ENCODE measurements around the gene FRMD4A.

DNA sequence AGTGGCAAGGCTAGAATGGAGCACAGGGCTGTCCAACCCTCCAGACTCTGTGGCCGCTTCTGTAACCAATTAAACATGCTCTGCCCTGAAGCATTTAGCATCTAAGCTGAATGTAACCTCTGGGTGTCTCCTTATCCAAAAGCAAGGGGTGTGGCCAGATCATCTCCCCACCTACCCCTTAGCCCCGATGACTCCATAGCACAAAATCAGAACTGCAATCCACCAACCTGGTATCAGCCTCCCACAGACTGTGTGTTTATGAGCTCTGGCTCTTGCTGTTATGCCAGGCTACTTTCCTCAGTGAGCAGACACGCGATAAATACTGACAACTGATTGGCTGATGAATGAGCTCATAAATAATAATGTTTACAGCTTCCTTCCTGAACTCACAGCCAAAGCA lies 3.2 kb downstream of the FRMD4A start:
- TF ChIP-seq EZH2 (IDR thresholded peaks at IDR 0.05; ENCODE audit: insufficient read depth, poor library complexity, severe bottlenecking) (no peak), EZH2phosphoT487 (IDR thresholded peaks at IDR 0.05; ENCODE audit: insufficient read depth, low read depth) (no peak)
